RKO (cell line): ENCODE data around the gene CDKN2B-AS1.

ENCODE experiments used
- DNase-seq: peaks from one replicate; pipeline ENCODE4 v3.0.0-alpha.2; 2016; ENCODE audit warnings: low spot score

CDKN2B-AS1 gene

DNA sequence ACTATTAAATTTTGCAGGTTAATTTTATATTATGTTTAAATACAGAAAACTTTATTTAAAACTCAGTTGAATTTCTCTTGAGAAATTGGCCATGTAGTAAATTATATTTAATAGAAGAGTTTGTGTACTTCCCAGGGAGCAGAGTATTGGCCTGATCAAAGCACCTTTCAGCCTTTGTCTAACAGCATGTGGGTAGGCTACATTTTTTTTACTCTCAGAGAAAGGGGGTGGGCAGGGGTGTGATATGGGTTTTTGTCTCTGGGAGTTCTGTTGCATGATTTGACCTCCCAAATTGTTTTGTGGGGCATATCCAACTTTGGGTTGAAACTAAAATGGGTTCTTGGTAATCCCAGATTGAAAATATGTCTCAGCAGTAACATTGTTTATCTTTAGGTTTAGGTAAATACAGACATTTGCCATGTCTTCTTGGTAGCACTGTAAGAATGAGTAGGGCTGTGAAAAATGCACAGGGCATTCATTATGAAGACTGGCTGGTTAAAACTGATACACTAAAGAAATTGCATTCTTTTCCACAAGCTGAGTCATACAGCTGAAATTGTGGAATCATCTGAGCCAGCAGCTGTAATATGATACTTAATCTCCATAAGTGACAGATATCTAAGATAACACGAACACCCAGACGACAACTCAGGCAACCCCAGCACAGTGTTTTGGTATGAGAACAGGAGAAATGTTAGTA lies 89.9 kb downstream of the CDKN2B-AS1 start:
- DNase-seq = peak; percentile 78

DNA sequence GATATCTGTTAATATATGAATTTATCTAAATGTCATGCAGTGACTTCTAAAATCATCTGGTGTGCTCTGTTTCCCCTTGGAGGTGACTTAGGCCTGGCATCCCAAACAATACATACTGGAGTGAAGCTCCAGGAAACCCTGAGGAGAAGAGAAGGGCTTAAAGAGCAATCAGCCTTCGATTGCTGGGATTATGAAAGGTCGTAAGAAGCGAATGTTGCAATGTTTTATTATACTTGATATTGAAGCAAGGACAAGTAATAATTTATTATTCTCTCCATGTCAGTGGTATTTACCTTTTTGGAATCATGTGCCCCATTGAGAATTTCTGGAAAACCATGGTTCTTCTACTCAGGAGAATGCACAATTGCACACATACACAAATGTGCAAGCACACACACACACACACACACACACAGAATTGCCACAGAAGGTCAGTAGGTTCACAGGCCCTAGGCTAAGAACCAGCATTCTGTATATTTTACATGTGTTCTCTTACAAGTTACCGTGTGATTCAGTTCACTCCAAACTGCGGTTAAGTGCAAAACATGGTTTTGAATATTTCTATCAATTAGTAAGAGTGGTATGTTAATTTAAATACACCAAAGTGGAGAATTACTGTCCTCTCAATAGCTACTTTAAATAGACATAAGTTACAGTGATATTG lies 93.6 kb downstream of the CDKN2B-AS1 start:
- no peak for DNase-seq

DNA sequence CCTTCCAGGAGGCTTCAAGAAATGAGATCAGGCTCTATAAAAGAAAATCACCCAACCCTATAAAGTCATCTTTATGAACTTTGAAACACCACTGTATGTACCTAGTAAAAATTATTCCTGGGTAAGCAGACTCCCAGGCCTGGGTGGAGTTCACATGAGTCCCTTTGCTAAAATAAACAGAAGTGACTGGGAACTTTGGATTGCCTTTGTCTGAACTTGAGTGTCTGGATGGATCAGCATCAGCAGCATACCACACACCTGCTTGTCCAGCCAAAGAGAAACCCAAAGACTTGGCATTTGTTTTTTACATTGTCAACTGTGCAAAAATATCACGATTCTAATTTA lies 94.1 kb downstream of the CDKN2B-AS1 start:
- no peak for DNase-seq

DNA sequence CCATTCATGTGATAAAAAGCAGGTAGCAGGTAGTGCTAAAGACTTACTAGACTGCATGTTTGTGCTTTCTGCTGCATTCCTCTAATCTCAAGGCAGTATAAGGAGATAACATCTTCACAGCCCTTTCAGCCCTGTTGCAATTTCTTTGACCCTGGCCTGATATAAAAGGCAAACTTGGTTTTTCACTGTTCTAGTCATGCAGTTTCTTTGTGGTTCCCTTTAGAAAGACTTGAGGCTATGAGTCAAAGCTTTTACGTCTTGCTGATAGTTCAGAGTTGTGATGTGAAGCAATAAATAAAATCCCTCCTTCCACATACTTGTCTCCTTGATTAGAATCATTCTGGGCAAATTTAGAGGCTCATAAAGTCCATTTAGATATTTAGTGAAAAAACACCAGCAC lies 103.1 kb downstream of the CDKN2B-AS1 start:
- DNase-seq = no peak

DNA sequence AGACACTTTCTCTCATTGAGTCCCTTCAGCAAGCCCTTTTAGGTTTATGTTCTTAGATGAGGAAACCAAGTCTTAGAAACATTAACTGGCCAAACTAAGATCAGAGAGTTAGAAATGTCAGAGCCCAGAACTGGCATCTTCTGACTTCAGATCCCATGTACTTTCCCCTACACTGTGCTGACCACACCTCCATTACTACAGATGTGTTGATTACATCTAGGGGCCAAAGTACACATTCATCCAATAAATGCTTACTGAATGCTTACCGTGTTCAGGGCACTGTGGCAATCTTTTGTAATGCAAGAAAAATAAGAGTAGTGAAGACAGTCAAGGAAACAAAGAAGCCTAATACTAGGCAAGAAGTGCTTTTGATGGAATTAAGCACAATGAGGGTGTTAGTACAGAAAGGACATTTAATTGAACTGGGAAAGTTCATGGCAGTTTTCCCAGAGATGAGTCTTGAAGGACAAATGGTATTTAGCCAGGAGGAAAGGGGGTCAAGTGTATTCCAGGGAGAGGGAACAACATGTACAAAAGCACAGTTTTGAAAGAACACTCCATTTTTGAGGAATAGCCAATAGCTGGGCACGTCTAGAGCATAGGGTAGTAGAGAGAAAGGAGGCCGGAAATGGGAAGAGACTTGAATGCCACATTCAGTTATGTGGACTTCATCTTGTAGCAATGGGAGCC lies 104.2 kb downstream of the CDKN2B-AS1 start:
- DNase-seq = no peak

DNA sequence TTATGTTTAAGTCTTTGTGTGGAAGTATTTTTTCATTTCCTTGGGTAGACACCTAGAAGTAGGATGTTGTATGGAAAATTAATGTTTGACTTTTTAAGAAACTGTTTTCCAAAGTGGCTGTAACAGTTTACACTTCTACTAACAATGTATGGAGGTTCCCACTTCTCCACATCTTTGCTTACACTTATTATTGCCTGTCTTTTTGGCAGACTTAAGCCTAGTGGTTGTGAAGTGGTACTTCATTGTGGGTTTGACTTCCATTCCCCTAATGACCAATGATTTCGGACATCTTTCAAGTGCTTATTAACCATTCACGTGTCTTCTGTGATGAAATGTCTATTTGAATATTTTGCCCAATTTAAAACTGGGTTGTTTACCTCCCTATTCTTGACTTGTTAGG lies 106.0 kb downstream of the CDKN2B-AS1 start:
- DNase-seq = peak; percentile 32

DNA sequence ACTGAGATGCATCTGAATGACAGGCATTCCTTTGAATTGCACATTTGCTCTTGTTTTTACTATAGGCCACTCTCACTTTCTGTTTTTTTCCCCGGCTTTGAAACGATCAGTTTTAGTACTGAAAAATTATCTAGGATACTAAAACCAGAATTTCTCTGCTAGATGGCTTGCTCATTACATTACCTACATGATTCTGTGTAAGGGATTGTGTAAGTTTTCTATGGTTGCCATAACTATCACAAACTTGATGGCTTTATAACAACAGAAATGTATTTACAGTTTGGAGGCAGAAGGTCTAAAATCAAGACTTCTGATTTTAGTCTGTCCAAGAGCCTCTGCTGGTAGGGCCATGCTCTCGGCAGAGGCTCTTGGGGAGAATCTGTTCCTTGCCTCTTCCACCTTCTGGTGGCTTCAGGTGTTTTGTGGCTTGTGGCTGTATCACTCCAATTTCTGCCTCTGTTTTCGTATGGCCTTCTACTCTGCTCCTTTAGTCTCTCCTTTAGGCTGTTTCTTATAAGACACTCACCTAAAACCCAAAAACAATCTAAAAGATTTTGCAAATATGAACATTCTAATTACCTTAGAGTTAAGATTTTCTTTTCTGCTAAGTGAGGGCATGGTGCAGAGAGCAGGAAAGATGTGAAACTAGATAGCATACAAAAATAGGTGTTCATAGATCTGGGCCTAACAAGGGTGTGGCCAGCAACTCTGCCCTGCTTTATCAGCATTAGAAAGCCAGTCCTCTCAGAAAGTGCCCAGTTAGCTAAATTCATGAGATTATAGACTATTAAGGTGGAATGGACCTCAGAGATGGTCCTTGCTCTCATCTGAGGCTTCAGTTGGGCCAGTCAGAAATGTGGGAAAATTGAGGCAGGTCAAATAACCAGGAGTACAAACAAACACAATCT lies 107.8 kb downstream of the CDKN2B-AS1 start:
- no peak for DNase-seq

DNA sequence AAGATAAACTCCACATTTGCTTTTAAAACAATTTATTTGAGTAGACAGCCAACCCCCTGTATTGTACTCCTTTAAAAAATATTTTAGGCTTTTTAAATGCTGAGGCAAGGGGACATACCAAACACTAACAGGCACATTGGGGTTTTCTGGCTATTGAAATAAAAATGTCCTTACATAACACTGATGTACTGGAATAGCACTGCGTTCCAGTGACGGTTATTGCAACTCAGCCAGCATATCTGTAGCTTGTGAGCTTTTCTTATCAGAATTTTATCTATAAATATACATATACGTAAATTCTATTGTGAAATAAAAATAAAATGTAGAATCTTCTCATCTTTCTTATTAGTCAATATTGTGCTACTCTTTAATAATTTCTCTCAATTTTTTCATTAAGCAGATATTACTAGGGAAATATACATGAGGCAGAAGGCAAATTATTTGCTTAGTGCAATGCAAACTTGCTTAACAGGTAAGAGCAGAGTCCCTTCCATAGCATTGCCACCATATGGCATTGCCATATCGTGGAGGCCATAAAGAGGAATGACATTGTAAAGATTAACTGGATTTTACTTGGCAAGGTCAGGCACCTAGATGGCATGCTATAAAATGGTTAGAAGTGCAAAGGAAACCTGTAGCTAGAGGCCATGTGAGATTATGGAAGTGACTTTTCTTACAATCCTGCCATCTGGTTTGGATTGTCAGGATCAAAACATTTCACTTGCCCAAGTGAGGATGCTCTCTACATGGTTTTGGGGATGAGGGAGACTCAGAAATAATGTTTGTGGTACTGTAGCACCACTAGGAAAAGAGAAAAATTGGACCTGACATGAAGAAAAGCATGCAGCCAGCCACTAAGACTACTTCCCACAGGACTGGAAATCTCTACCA lies 109.3 kb downstream of the CDKN2B-AS1 start:
- DNase-seq = no peak

DNA sequence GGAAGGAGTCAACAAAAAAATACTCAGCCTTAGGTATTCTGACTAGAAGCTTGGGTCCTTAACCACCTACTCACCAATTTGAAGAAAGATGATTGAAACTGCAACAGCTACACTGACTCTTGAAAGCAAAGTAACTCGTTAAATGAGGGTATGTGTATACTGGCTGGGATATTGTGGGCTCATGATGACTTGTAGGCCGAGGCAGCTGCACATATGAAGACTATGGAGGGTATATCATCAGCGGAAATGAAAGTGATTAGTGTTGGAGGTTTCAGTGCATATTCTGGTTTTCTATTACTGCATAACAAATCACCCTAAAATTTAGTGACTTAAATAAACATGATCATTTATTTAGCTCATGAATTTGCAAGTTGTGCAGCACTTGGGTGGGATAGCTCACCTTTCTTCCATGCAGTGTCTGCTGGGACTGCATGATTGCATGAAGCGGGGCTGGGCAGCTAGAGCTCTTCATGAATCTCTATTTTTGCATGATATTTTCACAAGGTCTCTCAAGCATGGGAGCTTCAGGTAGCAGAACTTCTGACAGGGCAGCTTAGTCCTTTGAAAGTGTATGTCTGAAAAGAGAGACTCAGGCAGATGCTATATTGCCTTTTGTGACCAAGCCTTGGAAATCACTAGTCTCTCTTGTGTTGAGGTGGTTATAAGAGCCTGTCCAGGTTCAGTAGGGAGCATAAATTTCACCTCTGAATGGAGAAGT lies 110.6 kb downstream of the CDKN2B-AS1 start:
- DNase-seq = no peak

DNA sequence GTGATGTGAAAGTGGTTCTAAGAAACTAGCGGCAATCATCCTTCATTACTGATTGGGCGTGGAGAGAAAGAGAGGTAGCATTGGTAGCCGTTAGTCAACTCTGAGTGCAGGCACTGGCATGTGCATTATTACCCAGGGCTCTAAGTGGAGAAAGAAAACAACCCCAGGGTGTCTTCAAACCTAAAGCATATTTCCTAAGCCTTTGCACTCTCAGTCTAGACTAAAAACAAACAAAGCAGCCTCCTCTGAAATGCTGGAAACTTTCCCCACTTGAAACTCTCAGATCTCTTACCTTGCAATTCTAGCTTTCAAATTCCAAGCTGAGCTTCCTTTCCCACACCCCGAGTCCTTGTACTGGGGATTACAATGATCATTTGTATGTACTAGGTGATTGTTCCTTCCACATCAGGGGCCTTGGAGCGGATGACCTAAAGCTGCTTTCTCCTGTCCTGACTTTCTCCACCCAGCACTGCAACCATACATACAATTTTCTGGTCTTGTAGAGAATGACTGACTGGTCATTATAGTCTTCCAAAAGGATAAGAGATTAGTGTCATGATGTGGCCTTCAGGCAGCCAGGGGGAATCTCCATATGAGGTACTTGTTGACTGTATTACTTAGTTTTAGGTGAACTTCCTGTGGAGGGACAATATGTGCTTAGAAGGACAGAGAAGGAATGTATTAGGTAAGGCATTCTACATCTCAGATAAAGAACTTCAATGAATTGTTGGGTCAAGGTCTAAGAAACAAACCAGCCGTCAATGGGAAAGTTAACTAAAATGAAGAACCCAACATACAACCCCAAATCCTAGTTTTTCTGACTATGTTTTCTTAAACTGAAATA lies 112.8 kb downstream of the CDKN2B-AS1 start:
- DNase-seq = no peak

DNA sequence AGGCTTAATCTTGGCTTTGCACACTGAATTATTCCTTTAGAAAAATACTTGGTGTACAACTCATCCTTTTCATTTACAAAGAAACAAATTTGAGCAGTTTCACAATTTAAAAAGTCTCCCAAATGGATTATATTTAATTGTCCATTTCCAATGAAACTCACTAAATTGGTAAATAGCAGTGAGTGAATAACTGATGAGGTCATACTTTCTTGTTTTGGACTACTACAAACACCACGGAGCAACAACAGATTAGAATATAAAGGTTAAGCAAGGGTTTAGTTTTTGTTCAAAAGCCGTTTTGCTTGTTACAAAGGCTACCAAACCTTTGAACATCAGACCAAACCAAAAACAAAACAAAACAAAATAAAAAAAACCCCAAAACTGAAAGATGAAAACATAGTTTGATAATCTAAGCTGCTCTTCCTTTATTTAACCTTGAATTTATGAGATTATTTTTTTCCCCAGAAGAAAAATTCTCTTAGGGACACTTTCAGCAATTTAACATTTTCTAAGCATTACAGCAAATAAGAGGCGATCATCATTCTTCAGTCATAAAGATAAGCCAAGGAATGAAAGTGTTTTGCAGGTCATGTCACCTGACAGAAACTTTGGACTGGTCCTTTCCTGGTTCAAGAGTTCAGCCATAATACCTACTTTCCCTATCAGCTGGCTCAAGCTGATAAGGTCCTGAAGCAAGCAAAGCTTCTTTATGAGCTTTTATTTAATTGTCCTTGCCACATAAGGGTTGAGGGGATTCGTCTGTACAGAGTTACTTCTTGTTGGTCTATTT lies 114.2 kb downstream of the CDKN2B-AS1 start:
- no peak for DNase-seq

DNA sequence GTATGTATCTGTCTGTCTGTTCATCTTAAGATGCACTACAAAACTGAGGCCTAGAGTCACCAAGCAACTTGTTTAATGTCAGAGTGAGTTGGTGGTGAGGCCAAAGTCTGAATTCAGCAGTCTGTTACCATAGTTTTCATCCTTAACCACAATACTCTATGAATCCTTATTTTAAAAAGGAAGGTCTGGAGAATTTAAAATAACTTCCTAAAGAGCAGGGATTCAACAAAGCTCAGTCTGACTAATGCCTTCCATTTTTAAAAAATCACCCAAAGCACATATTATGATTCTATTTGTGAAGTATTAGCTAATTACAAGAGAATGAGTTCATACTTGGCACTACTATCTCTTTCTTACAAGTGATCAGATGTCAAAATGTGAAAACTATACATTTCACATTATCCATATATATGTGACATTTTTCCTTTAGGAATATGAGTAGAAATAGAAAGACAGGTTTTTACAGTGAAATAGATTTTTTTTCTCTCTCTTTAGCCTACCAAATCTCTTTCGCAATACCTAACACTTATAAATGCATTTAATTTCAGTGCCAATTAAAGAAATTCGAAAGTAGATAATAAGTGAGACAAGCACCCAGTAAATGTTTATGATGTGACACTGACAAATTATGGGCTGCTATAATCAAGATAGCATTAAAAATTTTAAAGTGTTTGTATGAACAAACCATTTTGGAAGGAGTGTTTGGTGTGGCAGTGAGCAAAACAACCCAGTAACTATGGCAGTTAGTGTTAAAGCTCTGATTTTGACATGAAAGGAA lies 116.8 kb downstream of the CDKN2B-AS1 start:
- DNase-seq = no peak

DNA sequence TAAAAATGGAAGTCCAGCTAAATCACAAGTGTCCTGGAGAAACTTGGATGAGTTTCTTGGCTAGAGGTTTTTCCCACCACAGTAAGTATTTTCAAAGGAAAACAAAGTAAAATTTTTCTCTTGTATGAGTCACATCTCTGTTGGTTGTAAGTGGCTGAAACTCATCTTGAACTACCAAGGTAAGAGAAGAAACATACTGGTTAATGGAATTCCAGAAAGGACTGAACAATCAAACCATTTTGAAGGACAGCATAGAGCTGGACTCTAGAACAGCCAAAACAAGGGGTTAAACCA lies 117.3 kb downstream of the CDKN2B-AS1 start:
- DNase-seq = no peak

DNA sequence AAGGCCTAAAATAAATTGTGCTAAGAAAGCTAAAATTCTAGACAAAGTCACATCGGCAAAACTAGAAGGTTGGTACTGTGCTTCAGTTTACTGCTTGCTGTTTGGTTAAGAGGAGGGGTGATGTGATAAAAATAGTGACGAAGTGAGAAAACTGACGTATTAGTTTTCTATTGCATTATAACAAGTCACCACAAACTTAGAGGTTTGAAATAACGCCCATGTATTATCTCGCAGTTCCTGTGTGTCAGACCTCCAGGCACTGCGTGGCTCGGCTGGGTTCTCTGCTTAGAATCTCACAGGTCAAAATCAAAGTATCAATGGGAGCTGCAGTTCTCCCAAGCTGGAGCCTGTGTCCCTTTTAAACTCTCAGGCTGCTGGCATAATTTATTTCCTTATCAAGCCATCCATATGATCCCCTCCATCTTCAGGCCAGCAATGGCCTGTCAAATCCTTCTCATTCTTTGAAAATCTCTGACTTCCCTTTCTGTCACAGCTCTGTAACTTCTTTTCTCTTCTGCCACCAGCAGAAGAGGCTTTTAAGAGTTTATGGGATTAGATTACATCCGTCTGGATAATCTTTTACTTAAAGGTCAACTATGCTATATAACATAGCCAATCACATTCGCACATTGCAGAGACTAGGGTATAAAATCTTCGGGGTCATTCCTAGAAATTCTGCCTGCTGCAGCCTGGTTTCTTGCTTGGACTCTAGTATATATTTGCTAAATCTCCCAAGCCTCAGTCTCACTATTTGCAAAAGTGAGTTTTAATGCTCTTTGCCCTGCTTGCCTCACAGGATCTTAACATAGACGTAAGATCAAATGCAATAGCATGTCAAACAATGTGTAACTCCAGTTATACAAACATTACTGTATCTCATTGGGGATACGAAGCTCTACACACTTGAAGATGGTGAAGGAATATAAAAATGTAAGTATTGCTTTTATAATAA lies 118.6 kb downstream of the CDKN2B-AS1 start:
- no peak for DNase-seq

DNA sequence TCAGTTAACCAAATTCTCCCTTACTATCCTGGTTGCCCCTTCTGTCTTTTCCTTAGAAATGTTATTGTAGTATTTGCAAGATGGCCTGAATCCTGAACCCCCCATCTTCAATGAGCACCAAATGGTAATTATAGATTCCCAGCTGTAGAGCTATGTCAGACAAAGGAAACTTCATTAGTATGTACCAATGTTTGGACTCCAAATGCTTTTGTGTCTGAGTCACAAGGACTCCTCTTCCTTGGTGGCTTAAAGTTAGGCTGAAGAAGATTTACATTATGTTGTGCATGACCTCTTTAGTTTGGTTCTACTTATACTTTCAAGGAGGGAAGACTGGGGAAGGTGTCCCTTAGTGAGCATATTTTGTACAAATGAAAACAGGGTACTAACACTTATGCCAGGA lies 120.4 kb downstream of the CDKN2B-AS1 start:
- no peak for DNase-seq

DNA sequence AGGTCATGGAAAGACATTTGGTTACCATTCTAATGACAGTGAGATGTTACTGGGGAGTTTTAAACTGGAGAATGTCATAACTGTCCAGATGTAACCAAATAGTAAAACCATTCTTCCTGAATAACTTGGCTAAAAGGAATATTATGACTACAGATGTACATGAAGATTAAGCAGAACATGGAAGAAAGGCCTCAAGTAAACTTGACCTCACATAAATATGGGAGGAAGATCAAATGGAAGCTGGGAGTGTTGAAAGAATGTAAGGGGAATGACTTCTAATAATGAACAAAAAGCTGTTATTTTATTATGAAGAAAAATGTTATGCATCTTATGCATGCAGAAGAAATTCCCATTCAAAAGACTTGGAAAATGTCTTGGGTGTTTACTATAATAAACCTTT lies 122.2 kb downstream of the CDKN2B-AS1 start:
- no peak for DNase-seq
